ENCODE results near the gene ABCG8. TPM values are rescaled to one million over a fixed set of nuclear protein-coding genes. Genes with fewer than 3 reads are reported as not detected.

ABCG8 gene
- total RNA-seq, 1 experiment from 2014 or later = not detected

DNA sequence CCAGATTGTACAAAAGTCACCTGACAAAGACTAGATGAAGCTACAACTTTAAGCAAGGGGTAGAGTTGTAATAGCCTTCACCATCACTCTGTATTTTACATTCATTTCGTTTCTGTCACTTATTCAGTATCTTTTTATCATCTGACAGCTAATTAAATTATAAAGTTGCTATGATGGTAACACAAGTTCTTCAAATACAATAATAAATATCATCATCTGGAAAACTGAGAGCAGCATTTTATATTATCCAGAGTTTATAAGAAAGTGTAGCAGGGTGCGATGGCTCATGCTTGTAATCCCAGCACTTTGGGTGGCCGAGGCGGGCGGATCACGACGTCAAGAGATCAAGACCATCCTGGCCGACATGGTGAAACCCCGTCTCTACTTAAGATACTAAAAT, 43.8 kb upstream of the ABCG8 start:
- ChIA-PET CTCF (interaction anchor here (0.6 kb wide), 1 partner anchor 128 kb away, joined by 3 read pairs; no protein-coding TSS in a partner anchor), POLR2A (no interaction called here)
- DNase-seq (ENCODE audit: unreplicated experiment) = no peak
- no peaks in the 10 kb centered on the region for H3K9me3 Mint-ChIP-seq (ENCODE audit: unreplicated experiment)
- H3K4me3 Mint-ChIP-seq (ENCODE audit: unreplicated experiment) = no peak overlapping the region
- no peaks in the 10 kb centered on the region for H3K27me3 Mint-ChIP-seq (ENCODE audit: insufficient read depth, unreplicated experiment)
- TF ChIP-seq, protein P1, sequence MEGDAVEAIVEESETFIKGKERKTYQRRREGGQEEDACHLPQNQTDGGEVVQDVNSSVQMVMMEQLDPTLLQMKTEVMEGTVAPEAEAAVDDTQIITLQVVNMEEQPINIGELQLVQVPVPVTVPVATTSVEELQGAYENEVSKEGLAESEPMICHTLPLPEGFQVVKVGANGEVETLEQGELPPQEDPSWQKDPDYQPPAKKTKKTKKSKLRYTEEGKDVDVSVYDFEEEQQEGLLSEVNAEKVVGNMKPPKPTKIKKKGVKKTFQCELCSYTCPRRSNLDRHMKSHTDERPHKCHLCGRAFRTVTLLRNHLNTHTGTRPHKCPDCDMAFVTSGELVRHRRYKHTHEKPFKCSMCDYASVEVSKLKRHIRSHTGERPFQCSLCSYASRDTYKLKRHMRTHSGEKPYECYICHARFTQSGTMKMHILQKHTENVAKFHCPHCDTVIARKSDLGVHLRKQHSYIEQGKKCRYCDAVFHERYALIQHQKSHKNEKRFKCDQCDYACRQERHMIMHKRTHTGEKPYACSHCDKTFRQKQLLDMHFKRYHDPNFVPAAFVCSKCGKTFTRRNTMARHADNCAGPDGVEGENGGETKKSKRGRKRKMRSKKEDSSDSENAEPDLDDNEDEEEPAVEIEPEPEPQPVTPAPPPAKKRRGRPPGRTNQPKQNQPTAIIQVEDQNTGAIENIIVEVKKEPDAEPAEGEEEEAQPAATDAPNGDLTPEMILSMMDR (IDR thresholded peaks at IDR 0.05; ENCODE audit: unreplicated experiment) = no peak
- no peaks in the 10 kb centered on the region for H3K4me1 Mint-ChIP-seq (ENCODE audit: insufficient read depth, unreplicated experiment)
- BruUV-seq (replicated peaks) = no TSS peak
- intact Hi-C loops (cut with micrococcal nuclease) = no loop called here
- H3K27ac Mint-ChIP-seq (ENCODE audit: low read depth, unreplicated experiment) = no peak overlapping the region
- H3K36me3 Mint-ChIP-seq (ENCODE audit: insufficient read depth, unreplicated experiment) = peaks cover 40% of the 10 kb centered on the region

DNA sequence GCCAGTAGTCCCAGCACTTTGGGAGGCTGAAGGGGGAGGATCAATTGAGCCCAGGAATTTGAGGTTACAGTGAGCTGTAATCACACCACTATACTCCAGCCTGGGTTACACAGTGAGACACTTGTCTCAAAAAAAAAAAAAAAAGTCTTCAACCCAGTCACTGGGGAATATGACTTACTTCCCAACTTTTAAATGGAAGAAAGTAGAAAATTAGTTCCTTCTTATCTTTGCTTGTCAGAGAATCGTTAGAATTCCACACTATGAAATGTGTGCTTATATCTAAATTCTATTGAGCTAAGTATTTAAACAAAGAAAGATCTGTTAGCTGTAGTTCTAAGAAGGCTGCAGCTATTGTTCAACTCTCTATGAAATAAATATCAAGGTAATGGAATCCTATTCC, 42.6 kb upstream of the ABCG8 start:
- no peak for DNase-seq (ENCODE audit: unreplicated experiment)
- H3K9me3 Mint-ChIP-seq (ENCODE audit: unreplicated experiment) = no peaks in the 10 kb centered on the region
- no peaks in the 10 kb centered on the region for H3K4me1 Mint-ChIP-seq (ENCODE audit: insufficient read depth, unreplicated experiment)
- intact Hi-C loops (cut with micrococcal nuclease) = no loop called here
- ChIA-PET POLR2A (interaction anchor here (0.7 kb wide), 1 partner anchor 167 kb away, joined by 4 read pairs; no protein-coding TSS in a partner anchor), CTCF (interaction anchor here (0.6 kb wide), 1 partner anchor 1554 kb away, joined by 6 read pairs; no protein-coding TSS in a partner anchor)
- H3K27me3 Mint-ChIP-seq (ENCODE audit: insufficient read depth, unreplicated experiment) = no peaks in the 10 kb centered on the region
- TF ChIP-seq, protein P1 (IDR thresholded peaks at IDR 0.05; ENCODE audit: unreplicated experiment) = no peak
- BruUV-seq (replicated peaks) = no TSS peak
- H3K4me3 Mint-ChIP-seq (ENCODE audit: unreplicated experiment) = no peak overlapping the region
- H3K27ac Mint-ChIP-seq (ENCODE audit: low read depth, unreplicated experiment) = no peak overlapping the region
- H3K36me3 Mint-ChIP-seq (ENCODE audit: insufficient read depth, unreplicated experiment) = peaks cover 29% of the 10 kb centered on the region

DNA sequence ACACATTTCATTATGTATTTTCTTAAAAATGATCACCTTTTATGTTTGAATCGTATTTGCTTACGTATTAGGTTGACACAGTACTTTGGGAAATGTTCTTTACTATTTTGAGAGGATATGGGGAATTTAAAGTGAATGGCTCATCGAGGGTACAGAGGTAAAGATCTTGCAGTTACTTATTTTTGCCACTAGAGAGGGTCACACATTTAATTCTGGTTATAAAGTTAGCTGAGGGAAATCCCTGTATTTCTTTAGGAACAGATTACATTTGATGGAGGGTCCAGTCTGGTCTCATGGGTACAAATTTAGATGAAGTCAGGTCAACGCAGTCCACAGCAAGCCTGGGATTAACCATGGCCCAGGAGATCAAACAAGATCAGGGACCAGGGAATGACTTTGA, 40.5 kb upstream of the ABCG8 start:
- H3K27me3 Mint-ChIP-seq (ENCODE audit: insufficient read depth, unreplicated experiment) = no peaks in the 10 kb centered on the region
- H3K36me3 Mint-ChIP-seq (ENCODE audit: insufficient read depth, unreplicated experiment) = peaks cover 20% of the 10 kb centered on the region
- TF ChIP-seq, protein P1 (IDR thresholded peaks at IDR 0.05; ENCODE audit: unreplicated experiment) = no peak
- no TSS peak for BruUV-seq (replicated peaks)
- no peaks in the 10 kb centered on the region for H3K4me1 Mint-ChIP-seq (ENCODE audit: insufficient read depth, unreplicated experiment)
- DNase-seq (ENCODE audit: unreplicated experiment) = peak; percentile 10
- CTCF ChIA-PET = interaction anchor here (1.0 kb wide), 1 partner anchor 8 kb away, joined by 5 read pairs; no protein-coding TSS in a partner anchor
- POLR2A ChIA-PET = no interaction called here
- H3K9me3 Mint-ChIP-seq (ENCODE audit: unreplicated experiment) = no peaks in the 10 kb centered on the region
- no peak overlapping the region for H3K27ac Mint-ChIP-seq (ENCODE audit: low read depth, unreplicated experiment)
- H3K4me3 Mint-ChIP-seq (ENCODE audit: unreplicated experiment) = no peak overlapping the region
- intact Hi-C loops (cut with micrococcal nuclease) = no loop called here

DNA sequence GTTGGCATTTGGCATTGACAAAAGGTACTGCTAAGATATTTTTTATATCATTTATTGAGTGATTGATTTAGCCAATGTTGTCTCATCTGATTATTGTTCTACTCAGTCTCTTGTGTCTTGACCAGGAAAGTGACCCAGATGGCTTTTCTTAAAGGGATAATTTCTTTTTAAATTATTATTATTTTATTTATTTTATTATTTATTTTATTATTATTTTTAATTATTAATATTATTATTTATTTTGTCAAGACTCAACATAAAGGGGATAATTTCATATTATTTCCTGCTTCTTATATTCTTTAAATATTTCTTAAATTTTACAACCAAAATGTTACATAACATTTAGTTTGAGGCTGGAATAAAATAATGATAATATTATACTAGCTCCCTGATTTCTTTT, 37.9 kb upstream of the ABCG8 start:
- Mint-ChIP-seq H3K27ac (ENCODE audit: low read depth, unreplicated experiment) (no peak overlapping the region), H3K9me3 (ENCODE audit: unreplicated experiment) (no peaks in the 10 kb centered on the region), H3K4me3 (ENCODE audit: unreplicated experiment) (no peak overlapping the region), H3K36me3 (ENCODE audit: insufficient read depth, unreplicated experiment) (peaks cover 29% of the 10 kb centered on the region), H3K27me3 (ENCODE audit: insufficient read depth, unreplicated experiment) (no peaks in the 10 kb centered on the region), H3K4me1 (ENCODE audit: insufficient read depth, unreplicated experiment) (no peaks in the 10 kb centered on the region)
- no peak for DNase-seq (ENCODE audit: unreplicated experiment)
- no TSS peak for BruUV-seq (replicated peaks)
- POLR2A ChIA-PET = interaction anchor here (0.6 to 1.2 kb wide), 2 partner anchors 26 to 102 kb away, joined by 3 to 4 read pairs; partner anchors contain the start of gene DYNC2LI1
- TF ChIP-seq, protein P1 (IDR thresholded peaks at IDR 0.05; ENCODE audit: unreplicated experiment) = no peak
- CTCF ChIA-PET = no interaction called here
- intact Hi-C loops (cut with micrococcal nuclease) = no loop called here

All from MCF 10A (cell line).